GM19238 (cell line): Measurements from ENCODE around the gene PCSK4.

ENCODE experiments used
- DNase-seq: peaks from one replicate; pipeline ENCODE4 v3.0.0; 2011; ENCODE audit warnings: low spot score; ENCODE audit not compliant: insufficient read length

PCSK4 gene

GRCh38 chr19:1455336-1456120 lies 34.6 kb downstream of the PCSK4 start:
- DNase-seq, result peak; percentile 72

GRCh38 chr19:1455002-1455335 lies 35.2 kb downstream of the PCSK4 start:
- no peak for DNase-seq

GRCh38 chr19:1453525-1454364 lies 36.4 kb downstream of the PCSK4 start:
- DNase-seq, result no peak

- no peak for DNase-seq
These were observed 37.2 kb downstream of the PCSK4 start for GRCh38 chr19:1452802-1453524.

GRCh38 chr19:1451916-1452801 lies 38.0 kb downstream of the PCSK4 start:
- no peak for DNase-seq

GRCh38 chr19:1450735-1451731 lies 39.1 kb downstream of the PCSK4 start:
- no peak for DNase-seq

GRCh38 chr19:1449467-1450442 lies 40.4 kb downstream of the PCSK4 start, which contains the start of gene APC2:
Gene APC2, plus strand, starts transcription at chr19:1450121. Its CDS starts 2,881 bp downstream, at chr19:1453002.
- DNase-seq, result no peak

- no peak for DNase-seq
These were observed 42.2 kb downstream of the PCSK4 start for GRCh38 chr19:1447944-1448343.

GRCh38 chr19:1447504-1447903 lies 42.6 kb downstream of the PCSK4 start:
- no peak for DNase-seq

GRCh38 chr19:1446713-1447481 lies 43.3 kb downstream of the PCSK4 start:
- no peak for DNase-seq

- DNase-seq, result no peak
These were observed 44.0 kb downstream of the PCSK4 start for GRCh38 chr19:1445932-1446712.

GRCh38 chr19:1445185-1445931 lies 44.8 kb downstream of the PCSK4 start:
- peak; percentile 98 for DNase-seq

GRCh38 chr19:1441677-1442438 lies 48.3 kb downstream of the PCSK4 start:
- DNase-seq, result no peak

- no peak for DNase-seq
These were observed 49.1 kb downstream of the PCSK4 start for GRCh38 chr19:1441022-1441426.

GRCh38 chr19:1440418-1440801 lies 49.7 kb downstream of the PCSK4 start:
- DNase-seq, result no peak
